Left lung (tissue), 10 donors: ENCODE measurements around the gene SCTR. TPM values are rescaled to one million over a fixed set of nuclear protein-coding genes. Genes with fewer than 3 reads are reported as not detected.

ENCODE experiments used
- ATAC-seq: fragments of 200-7000 bp; cut with Tn5 transposase; one replicate; pipeline ENCODE4 v1.9.1; 2020; ENCODE audit warnings: moderate library complexity
- DNase-seq, 4 donors: peaks; one replicate each; pipeline ENCODE4 v3.0.0-alpha.2; 2013 to 2020
- H3K27ac ChIP-seq, 2 donors: fragments of 200-600 bp; sonication (generic) in 1 of 2; one replicate each; pipeline versions ENCODE4 v1.5.0 to v1.8.0; 2020 to 2021
- H3K27me3 ChIP-seq, 2 donors: fragments of 200-600 bp; sonication (generic) in 1 of 2; one replicate each; pipeline versions ENCODE4 v1.5.0 to v1.8.0; 2020 to 2021
- H3K36me3 ChIP-seq, 2 donors: fragments of 200-600 bp; sonication (generic) in 1 of 2; one replicate each; pipeline versions ENCODE4 v1.5.0 to v1.8.0; 2020 to 2021
- H3K4me1 ChIP-seq, 2 donors: fragments of 200-600 bp; one replicate each; pipeline ENCODE4 v1.8.0; 2021
- H3K4me3 ChIP-seq, 2 donors: fragments of 200-600 bp; sonication (generic) in 1 of 2; one replicate each; pipeline versions ENCODE4 v1.5.0 to v1.8.0; 2020 to 2021; ENCODE audit warnings: mild to moderate bottlenecking in 1 of 2
- H3K9me3 ChIP-seq, 2 donors: fragments of 200-600 bp; sonication (generic) in 1 of 2; one replicate each; pipeline versions ENCODE4 v1.5.0 to v1.8.0; 2020 to 2021
- CTCF ChIP-seq, 2 donors: fragments of 200-600 bp; sonication (generic) in 1 of 2; IDR thresholded peaks; one replicate each; pipeline versions ENCODE4 v1.5.0 to v1.8.0; 2021; ENCODE audit warnings: antibody characterized with exemption in 2 of 2
- intact Hi-C, 2 donors: fragments of 100-400 bp; cut with DNase I; formaldehyde crosslinking; loops; one replicate each; pipeline versions ENCODE4 v1.11.2 to v1.14.2; 2022
- polyA plus RNA-seq, 6 donors: library from polyadenylated mRNA; unstranded; fragments of 120-200 nt; gene quantifications; one replicate each; pipeline ENCODE4 v1.2.1, GENCODE V29; 2013; ENCODE audit not compliant: insufficient read length in 6 of 6
- total RNA-seq, 2 donors: library from RNA; stranded (reverse); fragmentation: NEBNext Ultra II Directional; extraction: Animal tissue kit (Norgen Biotek cat#: 25700); gene quantifications; one replicate each; pipeline ENCODE4 v1.2.1, GENCODE V29; 2021
- donor health status: DM: no; HTN: yes; CAD: no.
- donor health status: DM: no; HTN: no; CAD: no.

Gene SCTR
- total and polyA plus RNA-seq, 8 donors, result 2.2 to 13.7 (median 8.0) TPM

DNA sequence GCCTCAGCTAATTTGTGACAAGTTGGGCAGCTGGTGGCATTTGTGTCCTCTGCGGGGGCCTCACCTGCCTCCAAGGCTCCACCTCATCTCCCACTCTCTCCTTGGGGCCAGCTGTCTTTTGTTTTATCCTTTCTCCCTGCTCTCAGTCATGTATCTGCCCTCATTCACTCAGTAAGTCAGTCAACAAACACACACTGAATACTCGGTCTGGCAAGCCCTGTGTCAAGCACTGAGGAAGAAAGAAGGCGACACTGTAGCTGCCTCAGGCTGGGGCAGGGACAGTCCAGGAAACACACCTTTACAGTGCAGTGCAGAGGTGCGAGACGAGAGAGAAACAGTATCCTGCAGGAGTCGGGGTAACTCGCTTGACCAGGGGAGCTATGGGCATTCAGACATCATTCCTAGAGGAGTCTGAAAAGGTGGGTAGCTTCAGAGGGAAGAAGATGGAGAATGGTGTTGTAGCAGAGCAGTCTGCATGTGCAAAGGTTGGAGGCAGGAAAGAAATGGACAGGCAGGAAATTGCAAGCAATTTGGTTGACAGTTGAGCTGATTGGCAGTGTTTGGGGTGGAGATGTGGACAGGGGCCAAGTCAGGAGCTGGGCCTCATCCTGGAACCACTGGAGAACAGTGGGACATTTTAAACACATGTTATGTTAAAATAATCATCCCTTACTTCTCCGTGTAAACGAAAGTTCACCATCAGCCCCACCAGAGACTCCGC, 34.9 kb downstream of the SCTR start:
- DNase-seq (no peak), ATAC-seq (no peak)
- peak overlapping the region; percentile 5 to 59 for H3K27ac ChIP-seq
- no peak overlapping the region for H3K4me3 ChIP-seq
- TF ChIP-seq CTCF (IDR thresholded peaks at IDR 0.05), result no peak
- H3K27me3 ChIP-seq, result no peaks in the 10 kb centered on the region
- H3K9me3 ChIP-seq, result no peaks in the 10 kb centered on the region
- H3K4me1 ChIP-seq, result peaks cover 12 to 17% of the 10 kb centered on the region in 2 donors
- intact Hi-C loops, result no loop called here
- H3K36me3 ChIP-seq, result no peaks in the 10 kb centered on the region

- Histone ChIP-seq H3K4me3 (no peak overlapping the region), H3K27me3 (no peaks in the 10 kb centered on the region), H3K9me3 (no peaks in the 10 kb centered on the region), H3K36me3 (no peaks in the 10 kb centered on the region), H3K4me1 (peaks cover 12 to 17% of the 10 kb centered on the region in 2 donors), H3K27ac (peak overlapping the region; percentile 29 to 59)
- peak; percentile 31 for ATAC-seq
- intact Hi-C loops, result no loop called here
- peak in 1 of 4 donors; percentile 53 for DNase-seq
- no peak for TF ChIP-seq CTCF (IDR thresholded peaks at IDR 0.05)
Measured at GRCh38 chr2:119488245-119489214, 35.8 kb downstream of the SCTR start.

GRCh38 chr2:119487434-119488244, 36.6 kb downstream of the SCTR start:
- H3K27me3 ChIP-seq, result no peaks in the 10 kb centered on the region
- H3K36me3 ChIP-seq, result no peaks in the 10 kb centered on the region
- no peak for TF ChIP-seq CTCF (IDR thresholded peaks at IDR 0.05)
- no peaks in the 10 kb centered on the region for H3K9me3 ChIP-seq
- no peak overlapping the region for H3K4me3 ChIP-seq
- peak in 3 of 4 donors; percentile 67 to 75 (median 74) for DNase-seq
- peak overlapping the region; percentile 29 to 65 for H3K27ac ChIP-seq
- ATAC-seq, result peak; percentile 75
- peaks cover 12 to 17% of the 10 kb centered on the region in 2 donors for H3K4me1 ChIP-seq
- intact Hi-C loops, result no loop called here

GRCh38 chr2:119486886-119487285, 37.4 kb downstream of the SCTR start:
- H3K9me3 ChIP-seq, result no peaks in the 10 kb centered on the region
- H3K4me1 ChIP-seq, result peaks cover 13 to 19% of the 10 kb centered on the region in 2 donors
- no peak overlapping the region for H3K4me3 ChIP-seq
- no peaks in the 10 kb centered on the region for H3K36me3 ChIP-seq
- H3K27me3 ChIP-seq, result no peaks in the 10 kb centered on the region
- no peak for TF ChIP-seq CTCF (IDR thresholded peaks at IDR 0.05)
- ATAC-seq (no peak), DNase-seq (no peak)
- peak overlapping the region in 1 of 2 donors; percentile 65 for H3K27ac ChIP-seq
- intact Hi-C loops, result no loop called here
